HEK293T (cell line): ENCODE measurements around the gene RIMBP2.

Experiments
- CTCF ChIA-PET: fragments of 350-600 bp; formaldehyde crosslinking; extraction: SDS; loops from one replicate; lab custom pipeline; 2021; ENCODE audit warnings: antibody characterized with exemption, inconsistent platforms; lab: Yijun Ruan, JAX
- POLR2A ChIA-PET: fragments of 350-600 bp; formaldehyde crosslinking; extraction: SDS; loops from one replicate; lab custom pipeline; 2020; ENCODE audit warnings: antibody characterized with exemption, inconsistent platforms; lab: Yijun Ruan, JAX
- DNase-seq: peaks from one replicate; pipeline ENCODE4 v3.0.0; 2012; ENCODE audit warnings: mixed read lengths; ENCODE audit errors: extremely low spot score
- ARNT ChIP-seq: fragments of 450-650 bp; IDR thresholded peaks from 2 replicates; pipeline ENCODE4 v1.6.1; 2017; ENCODE audit warnings: mild to moderate bottlenecking
- BHLHE40 ChIP-seq: fragments of 450-650 bp; IDR thresholded peaks from 2 replicates; pipeline ENCODE4 v1.6.1; 2016; ENCODE audit warnings: mild to moderate bottlenecking, moderate library complexity, borderline replicate concordance
- CTBP1 ChIP-seq: fragments of 450-650 bp; IDR thresholded peaks from 2 replicates; pipeline ENCODE4 v1.6.1; 2016; ENCODE audit warnings: borderline replicate concordance
- ELF4 ChIP-seq: fragments of 450-650 bp; IDR thresholded peaks from 2 replicates; pipeline ENCODE4 v1.6.1; 2017; ENCODE audit warnings: antibody characterized with exemption
- FOXA1 ChIP-seq: fragments of 450-650 bp; IDR thresholded peaks from 2 replicates; pipeline ENCODE4 v1.6.1; 2016; ENCODE audit warnings: mild to moderate bottlenecking
- FOXK2 ChIP-seq: fragments of 450-650 bp; IDR thresholded peaks from 2 replicates; pipeline ENCODE4 v1.6.1; 2016; ENCODE audit warnings: mild to moderate bottlenecking
- FOXM1 ChIP-seq: fragments of 450-650 bp; IDR thresholded peaks from 2 replicates; pipeline ENCODE4 v1.6.1; 2017; ENCODE audit warnings: mild to moderate bottlenecking, borderline replicate concordance
- HDGF ChIP-seq: fragments of 450-650 bp; IDR thresholded peaks from 2 replicates; pipeline ENCODE4 v1.6.1; 2017; ENCODE audit warnings: antibody characterized with exemption, borderline replicate concordance
- L3MBTL2 ChIP-seq: fragments of 450-650 bp; conservative IDR thresholded peaks from 2 replicates; pipeline ENCODE4 v1.6.1; 2016; ENCODE audit warnings: mild to moderate bottlenecking
- LEF1 ChIP-seq: fragments of 450-650 bp; IDR thresholded peaks from 2 replicates; pipeline ENCODE4 v1.6.1; 2017; ENCODE audit warnings: mild to moderate bottlenecking, borderline replicate concordance
- NFRKB ChIP-seq: fragments of 450-650 bp; IDR thresholded peaks from 2 replicates; pipeline ENCODE4 v1.6.1; 2016; ENCODE audit warnings: mild to moderate bottlenecking, moderate library complexity
- PKNOX1 ChIP-seq: fragments of 450-650 bp; IDR thresholded peaks from 2 replicates; pipeline ENCODE4 v1.6.1; 2016
- SP1 ChIP-seq: fragments of 450-650 bp; IDR thresholded peaks from 2 replicates; pipeline ENCODE4 v1.6.1; 2017
- SUZ12 ChIP-seq: fragments of 450-650 bp; IDR thresholded peaks from 2 replicates; pipeline ENCODE4 v1.6.1; 2016; ENCODE audit warnings: mild to moderate bottlenecking
- TARDBP ChIP-seq: fragments of 450-650 bp; IDR thresholded peaks from 2 replicates; pipeline ENCODE4 v1.6.1; 2016
- ZNF384 ChIP-seq: fragments of 450-650 bp; IDR thresholded peaks from 2 replicates; pipeline ENCODE4 v1.6.1; 2016

The RIMBP2 gene

GRCh38 chr12:130458341-130458740 lies 257.8 kb downstream of the RIMBP2 start:
- CTCF ChIA-PET, result no interaction called here
- TF ChIP-seq ARNT, result no peak
- POLR2A ChIA-PET, result no interaction called here
- no peak for DNase-seq

GRCh38 chr12:130457215-130457614 lies 258.9 kb downstream of the RIMBP2 start:
- no peak for DNase-seq
- POLR2A ChIA-PET, result no interaction called here
- TF ChIP-seq CTBP1, result no peak
- no peak for TF ChIP-seq BHLHE40
- no peak for TF ChIP-seq FOXA1
- TF ChIP-seq PKNOX1, result no peak
- CTCF ChIA-PET, result no interaction called here

GRCh38 chr12:130456375-130457199 lies 259.5 kb downstream of the RIMBP2 start:
- no peak for DNase-seq
- TF ChIP-seq HDGF (no peak), TARDBP (no peak), FOXA1 (no peak), BHLHE40 (no peak)
- CTCF ChIA-PET, result no interaction called here
- POLR2A ChIA-PET, result no interaction called here

- DNase-seq, result no peak
- ChIA-PET POLR2A (no interaction called here), CTCF (no interaction called here)
- no peak for TF ChIP-seq HDGF
Observed at GRCh38 chr12:130455161-130455560, 260.9 kb downstream of the RIMBP2 start.

- no peak for TF ChIP-seq ZNF384
- TF ChIP-seq L3MBTL2, result no peak
- no peak for TF ChIP-seq FOXA1
- TF ChIP-seq SP1, result no peak
- no peak for TF ChIP-seq CTBP1
- no peak for TF ChIP-seq FOXM1
- no peak for TF ChIP-seq NFRKB
- TF ChIP-seq PKNOX1, result no peak
- TF ChIP-seq ARNT, result no peak
- no peak for TF ChIP-seq SUZ12
- no peak for TF ChIP-seq ELF4
- no peak for TF ChIP-seq HDGF
- TF ChIP-seq TARDBP, result no peak
- TF ChIP-seq LEF1, result no peak
- TF ChIP-seq FOXK2, result no peak
- no peak for TF ChIP-seq BHLHE40
- no peak for DNase-seq
- POLR2A ChIA-PET, result no interaction called here
- CTCF ChIA-PET, result no interaction called here
Observed at GRCh38 chr12:130454296-130454695, 261.8 kb downstream of the RIMBP2 start.

- no peak for DNase-seq
- POLR2A ChIA-PET, result no interaction called here
- CTCF ChIA-PET, result interaction anchor here (0.5 kb wide), 1 partner anchor 40 kb away, joined by 3 read pairs; no protein-coding TSS in a partner anchor
- TF ChIP-seq ARNT (no peak), L3MBTL2 (no peak), PKNOX1 (no peak), FOXA1 (no peak)
Observed at GRCh38 chr12:130452546-130452945, 263.6 kb downstream of the RIMBP2 start.

GRCh38 chr12:130451001-130451930 lies 264.8 kb downstream of the RIMBP2 start:
- DNase-seq, result no peak
- ChIA-PET POLR2A (no interaction called here), CTCF (no interaction called here)
- no peak for TF ChIP-seq SP1
- TF ChIP-seq ZNF384, result no peak
- TF ChIP-seq NFRKB, result no peak
- TF ChIP-seq FOXK2, result no peak
- TF ChIP-seq LEF1, result no peak
- TF ChIP-seq BHLHE40, result no peak
- TF ChIP-seq FOXA1, result no peak
- TF ChIP-seq ELF4, result no peak
- TF ChIP-seq FOXM1, result no peak
- TF ChIP-seq SUZ12, result no peak
- TF ChIP-seq TARDBP, result no peak
- TF ChIP-seq L3MBTL2, result no peak
- TF ChIP-seq HDGF, result no peak
- TF ChIP-seq PKNOX1, result no peak
- TF ChIP-seq CTBP1, result no peak
- TF ChIP-seq ARNT, result no peak
